Activated CD4-positive, alpha-beta T cell treated with anti-CD3 and anti-CD28 coated beads, Interleukin-2, Interleukin-4, amounts not matched to agents 100 ng/mL and 50 ng/mL, durations not matched to agents 16 hours and 8 hours (primary cell): ENCODE measurements around the gene INSYN2A.
A peak's percentile ranks its signal among the peaks of the same experiment; 100 is the strongest.

Source experiments
- DNase-seq: peaks from one replicate; pipeline ENCODE4 v3.0.0-alpha.2; 2020; ENCODE audit warnings: low spot score

The INSYN2A gene

DNA sequence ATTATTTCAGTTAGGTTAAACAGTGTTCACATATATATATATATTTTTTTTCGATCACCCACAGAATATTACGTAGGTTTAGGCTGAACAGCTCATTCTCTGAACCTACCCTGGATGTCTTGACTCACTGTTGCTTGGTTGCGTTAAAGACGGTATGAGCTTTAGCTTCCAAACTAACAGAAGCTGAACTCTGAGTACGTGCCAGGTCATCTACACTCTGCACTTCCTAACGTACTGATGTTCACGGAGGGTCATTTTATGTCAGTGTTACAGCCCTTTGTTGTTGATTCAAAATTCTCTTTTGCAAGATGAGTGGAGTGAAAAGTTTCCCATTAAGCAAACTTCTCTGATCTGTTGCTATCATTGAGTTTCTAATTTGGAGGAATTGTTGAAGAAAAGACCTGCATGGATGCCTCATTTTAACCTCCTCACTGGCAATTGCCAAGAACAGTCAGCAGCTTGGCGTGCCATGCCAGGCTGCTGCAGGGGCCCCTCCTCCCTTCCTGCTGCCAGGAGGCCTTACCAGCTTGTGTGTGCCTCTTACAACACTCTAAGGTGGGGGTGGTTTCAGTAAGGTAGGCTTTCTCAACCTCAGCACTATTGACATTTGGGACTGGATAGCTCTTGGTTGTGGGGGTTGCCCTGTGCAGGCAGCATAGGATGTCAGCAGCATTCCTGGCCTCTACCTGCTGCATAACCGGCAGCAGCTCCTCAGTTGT, 44.3 kb downstream of the INSYN2A start:
- DNase-seq, result no peak

DNA sequence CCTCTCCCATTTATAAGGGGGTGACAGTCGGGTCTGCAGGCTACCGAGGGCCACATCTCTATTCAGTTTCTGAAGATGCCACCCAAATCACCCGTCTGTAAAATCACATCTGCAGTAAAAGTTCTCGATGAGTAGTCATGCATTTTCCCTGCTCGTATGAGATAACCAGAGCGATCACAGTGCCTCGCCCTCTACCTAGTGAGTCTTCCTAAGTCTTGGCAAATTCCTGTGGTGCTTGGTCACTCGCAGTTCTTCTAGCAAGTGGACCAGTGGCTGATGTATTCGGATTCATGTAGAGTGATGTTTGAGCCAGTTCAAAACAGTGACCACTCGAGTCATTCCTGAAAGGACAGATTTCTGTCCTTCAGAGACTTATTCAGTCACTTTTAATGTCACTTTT, 44.9 kb downstream of the INSYN2A start:
- no peak for DNase-seq

DNA sequence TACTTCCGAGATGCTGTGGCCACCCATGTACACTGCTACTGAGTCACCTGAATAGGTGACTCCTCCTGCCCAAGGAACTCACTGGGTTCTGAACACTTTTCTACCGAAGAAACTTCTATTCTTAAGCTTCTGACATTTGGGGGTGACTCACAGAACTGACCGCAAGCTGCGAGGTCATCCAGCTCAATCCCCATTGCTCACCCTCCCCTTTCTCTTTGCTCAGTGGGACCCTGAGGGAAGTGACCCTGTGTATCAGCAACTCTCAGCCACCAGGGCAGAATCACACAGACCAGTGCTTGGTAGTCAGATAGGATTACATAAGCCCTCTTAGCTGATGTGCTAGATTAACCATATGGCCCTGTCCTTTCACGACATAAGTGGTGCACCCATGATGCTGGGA, 46.3 kb downstream of the INSYN2A start:
- no peak for DNase-seq

DNA sequence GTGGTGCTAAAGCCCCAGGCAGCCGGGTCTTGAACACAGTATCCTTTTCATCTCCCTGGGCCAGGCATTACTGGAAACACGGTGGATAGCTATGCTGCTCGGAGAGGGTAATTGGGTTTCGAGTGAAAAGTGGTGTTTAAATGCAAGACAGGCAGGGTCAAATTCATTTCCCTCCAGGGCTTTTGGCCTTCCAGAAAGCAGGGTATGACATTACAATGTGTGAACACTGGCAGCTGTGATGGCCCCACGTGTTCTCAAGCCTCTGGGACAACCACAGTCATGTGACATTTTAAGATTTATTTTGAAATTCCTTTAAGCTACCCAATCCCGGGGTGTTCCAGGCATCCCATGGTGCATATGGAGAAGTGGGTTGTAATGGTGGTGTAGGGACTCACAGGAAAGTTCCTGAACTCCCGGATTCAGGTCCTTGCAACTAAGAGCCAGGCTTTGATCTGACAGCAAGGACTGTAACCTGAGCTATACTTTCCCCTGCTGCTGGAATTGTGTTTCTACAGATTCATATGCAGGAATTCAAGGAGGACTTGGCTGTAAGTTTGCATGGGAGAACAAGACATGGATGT, 46.8 kb downstream of the INSYN2A start:
- no peak for DNase-seq

DNA sequence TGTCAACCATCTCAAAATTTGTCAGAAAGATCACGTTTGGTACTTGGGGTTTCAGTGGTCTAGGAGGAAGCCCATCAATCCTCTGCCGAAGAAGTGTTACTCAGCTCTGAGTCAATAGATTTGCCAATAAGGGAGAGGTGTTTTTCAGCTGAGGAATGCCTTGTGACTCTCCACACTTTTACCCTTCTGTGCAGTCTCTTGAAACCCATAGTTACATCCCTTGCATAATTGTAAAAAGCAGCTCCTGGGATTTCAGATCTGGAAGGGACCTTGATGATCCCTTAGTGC, 47.5 kb downstream of the INSYN2A start:
- DNase-seq, result peak; percentile 4

DNA sequence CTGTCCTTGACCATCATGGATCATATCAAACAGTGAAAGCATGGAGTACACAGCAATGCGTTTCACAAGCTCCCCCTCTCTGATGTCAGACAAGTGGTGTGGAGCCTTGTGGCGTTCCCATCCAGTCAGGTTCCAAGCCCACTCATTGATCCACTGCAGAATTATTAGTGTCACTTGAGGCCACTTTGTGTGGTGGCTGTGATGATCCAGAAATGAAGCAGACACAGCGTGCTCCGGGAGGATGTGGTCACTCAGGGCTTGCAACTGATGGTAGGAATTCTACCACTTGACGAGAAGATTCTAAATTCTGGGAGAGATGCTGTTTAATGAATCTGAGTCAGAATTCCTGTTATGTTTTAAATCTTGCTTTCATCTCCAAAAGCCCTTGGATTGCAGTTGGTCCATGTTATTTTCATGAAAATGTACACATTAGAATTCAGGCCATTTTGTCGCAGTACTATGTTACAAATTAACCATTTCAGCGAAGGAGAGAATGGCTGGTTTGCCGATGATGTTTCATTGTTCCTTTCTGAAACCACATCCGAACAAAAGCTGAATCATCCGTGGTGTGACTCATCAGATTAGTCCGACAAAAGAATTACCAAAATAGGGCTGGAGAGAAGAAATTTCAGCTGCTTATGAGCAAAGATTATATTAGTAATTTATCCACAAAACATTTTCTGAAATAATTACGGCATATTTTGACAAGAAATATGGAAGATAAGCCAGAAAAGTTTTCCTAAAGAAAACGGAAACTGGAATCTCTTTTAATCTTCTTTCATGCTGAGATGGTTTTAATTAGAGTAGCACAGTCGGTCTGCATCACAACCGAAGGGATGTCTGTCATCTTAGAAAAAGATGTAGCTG, 48.1 kb downstream of the INSYN2A start:
- peak; percentile 21 for DNase-seq

DNA sequence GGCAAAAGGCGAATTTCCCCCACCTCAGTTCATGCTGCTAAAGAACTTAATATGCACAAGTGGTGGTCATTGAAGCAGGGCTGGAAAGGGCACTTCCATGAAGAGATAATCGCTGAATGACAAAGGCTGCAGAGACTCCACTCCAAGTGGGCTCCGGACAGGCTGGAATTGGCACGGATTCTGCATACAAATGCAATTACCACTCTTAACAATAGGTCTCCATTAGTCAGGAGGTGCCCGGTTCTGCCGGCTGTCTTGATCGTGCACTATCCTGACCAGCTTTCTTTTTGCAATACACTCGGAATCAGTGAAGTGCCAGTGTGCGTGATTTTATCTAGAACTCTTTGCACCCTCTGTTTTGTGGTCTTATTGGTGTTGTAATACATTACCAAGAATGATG, 49.7 kb downstream of the INSYN2A start:
- no peak for DNase-seq
